AG09319 (cell line): ENCODE measurements around the gene HOXB2.

Source experiments
- DNase-seq: peaks from one replicate; pipeline ENCODE4 v3.0.0-alpha.2; 2010; ENCODE audit warnings: low read depth; ENCODE audit errors: extremely low read depth
- CTCF ChIP-seq: IDR thresholded peaks from 2 replicates; pipeline ENCODE4 v1.5.1; 2011; ENCODE audit warnings: low read depth, mild to moderate bottlenecking, inconsistent platforms, low read length, moderate library complexity

The HOXB2 gene

GRCh38 chr17:48558057-48558830 lies 13.3 kb upstream of the HOXB2 start:
- no peak for TF ChIP-seq CTCF
- no peak for DNase-seq

DNA sequence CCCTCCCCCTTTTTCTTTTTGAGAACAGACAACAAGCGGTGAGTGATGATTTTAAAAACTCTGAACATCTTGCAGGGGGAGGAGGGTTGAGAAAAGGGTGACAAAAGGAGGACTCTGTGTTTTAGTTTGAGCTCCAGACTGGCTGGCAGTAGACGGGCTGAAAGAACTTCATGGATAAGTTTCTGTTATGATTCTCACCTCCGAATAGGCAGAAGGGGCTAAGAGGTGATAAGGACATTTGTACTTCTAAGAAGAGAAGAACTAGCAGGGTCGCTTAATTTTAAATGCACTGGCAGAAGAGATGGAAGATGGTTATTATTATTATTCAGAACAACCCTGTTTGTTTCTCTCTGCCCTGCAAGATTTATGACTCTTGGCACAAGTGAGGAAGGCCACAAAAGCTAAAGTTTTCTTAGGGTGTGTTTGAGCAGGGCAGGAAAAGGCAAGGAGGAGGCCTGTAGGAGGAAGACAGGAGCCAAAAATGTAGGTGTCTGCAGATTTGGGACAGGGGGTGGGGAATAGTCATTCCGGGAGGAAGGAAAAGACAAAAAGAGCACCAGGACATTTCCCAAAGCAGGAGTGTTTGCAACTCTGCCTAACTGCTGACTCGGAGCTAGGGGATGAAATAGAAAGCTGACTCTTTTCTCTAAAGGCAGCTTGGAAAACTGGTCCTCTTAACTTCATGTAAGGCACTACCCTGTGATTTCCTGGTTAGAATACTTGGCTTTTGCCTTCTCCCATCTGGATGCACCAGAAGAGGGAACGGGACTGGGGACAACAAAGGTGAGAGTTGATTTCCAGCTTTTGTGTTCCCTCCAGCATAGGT lies 11.9 kb upstream of the HOXB2 start:
- no peak for DNase-seq
- no peak for TF ChIP-seq CTCF

DNA sequence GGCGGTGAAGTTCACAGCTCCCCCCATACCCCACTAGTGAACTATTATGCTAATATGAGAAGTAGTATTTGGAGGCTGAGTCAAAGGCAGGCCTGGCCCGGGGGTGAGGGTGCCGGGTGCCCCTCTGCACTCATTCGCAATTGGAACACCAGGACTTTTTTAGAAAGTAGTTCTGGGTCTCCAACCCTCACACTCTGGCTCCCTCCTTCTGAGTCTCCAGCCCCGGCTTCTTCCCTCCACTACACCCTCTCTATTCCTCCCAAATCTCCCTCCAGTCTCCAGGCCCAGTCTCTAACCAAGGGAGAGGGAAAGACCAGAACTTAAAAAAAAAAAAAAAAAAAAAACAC lies 11.3 kb upstream of the HOXB2 start:
- no peak for TF ChIP-seq CTCF
- DNase-seq: no peak

DNA sequence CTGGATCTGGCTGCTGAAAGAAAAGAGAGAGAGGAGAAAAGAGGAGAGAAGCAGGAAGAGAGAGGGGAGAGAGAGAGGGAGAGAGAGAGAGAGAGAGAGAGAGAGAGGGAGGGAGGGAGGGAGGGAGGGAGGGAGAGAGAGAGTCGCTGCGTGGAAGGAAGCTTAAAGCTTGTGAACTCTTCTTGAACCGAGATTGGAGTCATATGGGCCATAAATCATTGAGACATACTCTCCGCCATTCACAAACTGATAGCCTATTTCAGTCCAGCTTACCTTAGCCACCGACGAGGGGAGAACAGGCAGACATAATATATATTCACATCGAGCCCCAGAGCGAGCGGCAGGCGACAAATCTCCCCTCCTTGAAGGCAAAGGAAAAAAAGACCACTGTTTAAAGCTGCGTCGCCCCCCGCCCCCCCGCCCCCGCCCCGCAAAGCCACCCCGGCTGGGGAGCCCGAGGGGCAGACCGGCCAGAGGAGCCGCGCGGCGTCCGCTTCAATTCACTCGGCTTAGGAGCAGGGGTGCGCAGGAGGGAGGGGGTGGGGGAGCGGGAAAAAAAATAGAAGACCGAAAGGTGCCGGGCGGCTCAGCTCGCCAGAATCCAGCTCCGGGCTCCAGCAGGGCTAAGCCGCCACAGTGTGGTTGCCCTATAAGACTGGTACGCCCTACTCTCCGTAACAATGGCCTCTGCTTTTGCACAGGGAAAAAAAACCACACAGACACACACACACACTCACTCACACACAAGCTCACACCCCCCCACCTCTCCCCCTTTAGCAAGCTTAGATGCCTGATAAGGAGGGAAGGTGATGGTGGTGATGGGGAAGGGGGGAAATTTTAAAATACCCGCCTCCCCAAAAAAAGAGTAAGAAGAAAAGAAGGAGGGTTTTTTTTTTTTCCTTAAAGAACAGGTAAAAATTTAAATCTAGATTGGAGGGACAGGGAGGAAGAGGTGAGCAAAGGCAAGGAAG lies 10.6 kb upstream of the HOXB2 start:
- no peak for TF ChIP-seq CTCF
- no peak for DNase-seq

GRCh38 chr17:48554412-48555257 lies 9.7 kb upstream of the HOXB2 start:
- TF ChIP-seq CTCF: no peak
- no peak for DNase-seq

DNA sequence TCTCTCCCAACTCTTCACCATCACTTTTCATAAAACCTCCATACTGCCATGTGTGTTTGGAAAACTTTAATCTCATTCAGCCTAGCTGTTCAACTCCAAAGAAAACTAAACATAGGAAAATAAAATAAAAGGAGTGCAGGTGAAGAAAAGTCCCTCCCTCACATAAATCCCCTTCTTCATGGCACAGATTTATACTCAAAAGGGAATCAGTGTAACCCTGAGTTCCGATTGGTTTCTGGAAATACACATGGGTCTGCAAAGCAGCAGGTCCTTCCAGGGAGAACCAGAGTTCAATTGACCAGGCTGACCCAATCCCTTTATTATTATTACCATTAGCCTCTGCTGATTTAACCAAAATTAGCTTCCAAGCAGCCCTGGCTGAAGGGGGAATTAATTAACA lies 8.9 kb upstream of the HOXB2 start:
- no peak for TF ChIP-seq CTCF
- no peak for DNase-seq
